ENCODE data around the gene PTGES3. TPM values are rescaled to one million over a fixed set of nuclear protein-coding genes. Genes with fewer than 3 reads are reported as not detected.

PTGES3 gene
- total and polyA plus RNA-seq, 7 donors: 92.8 to 209 (median 156) TPM

- Histone ChIP-seq H3K27me3 (no peaks in the 10 kb centered on the region), H3K36me3 (peaks cover 11 to 96% (median 60%) of the 10 kb centered on the region in 4 donors), H3K27ac (no peak overlapping the region), H3K4me1 (peaks cover 0 to 25% (median 20%) of the 10 kb centered on the region in 4 donors), H3K9me3 (no peaks in the 10 kb centered on the region), H3K4me3 (no peak overlapping the region)
- intact Hi-C loops (cut with DNase I): no loop called here
- DNase-seq: no peak
- WGBS, 2 donors: 89 to 90% methylated on average over 2 of the region's 2 CpGs
- TF ChIP-seq POLR2A (IDR thresholded peaks at IDR 0.05): no peak
- no peak for TF ChIP-seq EP300 (IDR thresholded peaks at IDR 0.05)
- no peak for TF ChIP-seq POLR2AphosphoS5 (IDR thresholded peaks at IDR 0.05)
- TF ChIP-seq CTCF (IDR thresholded peaks at IDR 0.05): no peak
Observed at GRCh38 chr12:56668197-56668457, 20.0 kb downstream of the PTGES3 start.

- H3K27ac ChIP-seq: no peak overlapping the region
- no peaks in the 10 kb centered on the region for H3K27me3 ChIP-seq
- TF ChIP-seq POLR2AphosphoS5 (IDR thresholded peaks at IDR 0.05) (no peak), EP300 (IDR thresholded peaks at IDR 0.05) (no peak), POLR2A (IDR thresholded peaks at IDR 0.05) (no peak), CTCF (IDR thresholded peaks at IDR 0.05) (no peak)
- no peaks in the 10 kb centered on the region for H3K4me1 ChIP-seq
- intact Hi-C loops (cut with DNase I): no loop called here
- peaks cover 0 to 53% (median 26%) of the 10 kb centered on the region in 4 donors for H3K36me3 ChIP-seq
- H3K9me3 ChIP-seq: no peaks in the 10 kb centered on the region
- no peak overlapping the region for H3K4me3 ChIP-seq
- 91 to 93% methylated on average over 13 of the region's 13 CpGs for WGBS, 2 donors
- no peak for DNase-seq
Observed at GRCh38 chr12:56661979-56662638, 26.0 kb downstream of the PTGES3 start.

- intact Hi-C loops (cut with DNase I): no loop called here
- Histone ChIP-seq H3K36me3 (peaks cover 0 to 47% (median 21%) of the 10 kb centered on the region in 4 donors), H3K4me3 (no peak overlapping the region), H3K27me3 (no peaks in the 10 kb centered on the region), H3K4me1 (no peaks in the 10 kb centered on the region), H3K9me3 (no peaks in the 10 kb centered on the region), H3K27ac (no peak overlapping the region)
- TF ChIP-seq POLR2A (IDR thresholded peaks at IDR 0.05) (no peak), CTCF (IDR thresholded peaks at IDR 0.05) (no peak), POLR2AphosphoS5 (IDR thresholded peaks at IDR 0.05) (no peak), EP300 (IDR thresholded peaks at IDR 0.05) (no peak)
- no peak for DNase-seq
- 86 to 92% methylated on average over 7 of the region's 7 CpGs for WGBS, 2 donors
Observed at GRCh38 chr12:56661560-56661959, 26.5 kb downstream of the PTGES3 start.

DNA sequence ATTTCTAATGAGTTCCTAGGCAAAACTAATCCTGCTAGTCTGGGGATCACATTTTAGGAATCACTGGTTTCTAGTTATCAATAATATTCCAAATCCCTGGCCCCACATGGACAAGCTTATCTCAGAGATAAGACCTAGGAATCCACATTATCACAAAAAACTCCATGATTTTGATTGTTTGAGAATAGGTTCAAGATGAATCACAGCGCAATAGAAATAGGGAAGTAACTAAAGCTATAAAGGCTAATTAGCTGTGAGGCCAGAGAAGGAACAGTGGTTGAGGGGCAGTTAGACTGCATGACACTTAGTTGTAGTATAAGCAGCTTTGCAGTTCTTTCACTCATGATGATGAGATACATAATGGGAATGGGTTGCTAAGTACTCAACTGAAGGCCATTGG is 29.2 kb downstream of the PTGES3 start:
- TF ChIP-seq POLR2AphosphoS5 (IDR thresholded peaks at IDR 0.05) (no peak), EP300 (IDR thresholded peaks at IDR 0.05) (no peak), POLR2A (IDR thresholded peaks at IDR 0.05) (no peak), CTCF (IDR thresholded peaks at IDR 0.05) (no peak)
- H3K9me3 ChIP-seq: peaks cover 0 to under 1% (median 0%) of the 10 kb centered on the region in 4 donors
- H3K27ac ChIP-seq: no peak overlapping the region
- no peak overlapping the region for H3K4me3 ChIP-seq
- peaks cover 0 to 21% (median 6%) of the 10 kb centered on the region in 4 donors for H3K36me3 ChIP-seq
- intact Hi-C loops (cut with DNase I): no loop called here
- H3K27me3 ChIP-seq: no peaks in the 10 kb centered on the region
- WGBS, 2 donors: 20 to 61% methylated on average over 1 of the region's 1 CpG
- no peak for DNase-seq
- no peaks in the 10 kb centered on the region for H3K4me1 ChIP-seq

Data from sigmoid colon (tissue), 7 donors.